SU-DHL-6 (cell line): ENCODE results near the gene C6orf132.

Experiments
- CTCF ChIP-seq: fragments of 200-600 bp; sonication (generic); IDR thresholded peaks from one replicate; pipeline ENCODE4 v1.5.1; 2017; ENCODE audit warnings: antibody characterized with exemption, mild to moderate bottlenecking, low read length, moderate library complexity; ENCODE audit not compliant: insufficient read depth, poor library complexity, severe bottlenecking
- EZH2phosphoT487 ChIP-seq: fragments of 200-600 bp; sonication (generic), shearing (Covaris generic); conservative IDR thresholded peaks from 2 replicates; pipeline ENCODE4 v1.6.1; 2018; ENCODE audit warnings: mild to moderate bottlenecking, antibody characterized with exemption, low read length, moderate library complexity, mixed read lengths

GRCh38 chr6:42184475-42184874 is 42.1 kb upstream of the C6orf132 start:
- no peak for TF ChIP-seq CTCF
- TF ChIP-seq EZH2phosphoT487: no peak
